GM06990 (cell line): ENCODE results near the gene PWWP2B.

ENCODE experiments used
- DNase-seq: peaks from one replicate; pipeline ENCODE4 v3.0.0-alpha.2; 2011; ENCODE audit not compliant: insufficient read length; ENCODE audit errors: extremely low read depth
- H3K27me3 ChIP-seq: replicated peaks from 2 replicates; pipeline ENCODE4 v1.6.0; 2011; ENCODE audit warnings: low read length; ENCODE audit not compliant: control insufficient read depth, insufficient read depth
- H3K36me3 ChIP-seq: 2 replicates; pipeline ENCODE4 v1.5.1; 2011; ENCODE audit warnings: low read length; ENCODE audit not compliant: control insufficient read depth, insufficient read depth
- H3K4me3 ChIP-seq: replicated peaks from 2 replicates; pipeline ENCODE4 v1.5.1; 2011; ENCODE audit warnings: low read depth, mild to moderate bottlenecking, control low read depth, low read length
- TF ChIP-seq, protein P1 (sequence below): IDR thresholded peaks from 2 replicates; pipeline ENCODE4 v1.5.1; 2011; ENCODE audit warnings: low read length, control low read depth, mild to moderate bottlenecking, inconsistent platforms; ENCODE audit not compliant: insufficient read depth, poor library complexity, severe bottlenecking

The PWWP2B gene

DNA sequence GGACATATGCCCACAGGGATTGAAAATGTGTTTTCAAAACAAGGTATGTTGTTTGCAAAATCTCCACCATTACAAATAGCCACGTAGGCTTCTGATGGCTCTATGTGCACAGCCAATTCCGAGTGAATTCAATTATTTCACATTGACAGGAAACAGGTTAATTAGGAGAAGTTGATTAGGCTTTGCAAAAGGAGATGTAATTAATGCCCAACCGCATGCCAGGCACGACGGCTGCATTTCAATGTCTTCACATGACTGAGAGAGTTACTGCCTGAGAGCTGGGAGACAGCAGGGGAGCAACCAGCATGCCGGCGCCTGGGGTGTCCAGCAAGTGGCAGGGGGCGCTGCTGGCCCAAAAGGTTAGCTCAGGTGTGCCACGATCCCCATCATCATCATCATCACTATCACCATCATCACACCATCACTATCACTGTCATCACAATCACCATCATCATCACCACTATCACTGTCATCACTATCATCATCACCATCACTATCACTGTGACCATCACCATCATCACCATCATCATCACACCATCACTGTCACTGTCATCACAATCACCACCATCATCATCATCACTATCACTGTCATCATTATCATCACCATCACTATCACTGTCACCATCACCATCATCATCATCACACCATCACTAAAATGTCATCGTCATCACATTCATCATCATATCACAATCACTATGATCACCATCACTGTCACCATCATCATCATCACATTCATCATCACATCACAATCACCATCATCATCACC is 30.2 kb downstream of the PWWP2B start:
- Histone ChIP-seq H3K27me3 (no peaks in the 10 kb centered on the region), H3K36me3 (no peaks in the 10 kb centered on the region), H3K4me3 (no peak overlapping the region)
- TF ChIP-seq, protein P1, sequence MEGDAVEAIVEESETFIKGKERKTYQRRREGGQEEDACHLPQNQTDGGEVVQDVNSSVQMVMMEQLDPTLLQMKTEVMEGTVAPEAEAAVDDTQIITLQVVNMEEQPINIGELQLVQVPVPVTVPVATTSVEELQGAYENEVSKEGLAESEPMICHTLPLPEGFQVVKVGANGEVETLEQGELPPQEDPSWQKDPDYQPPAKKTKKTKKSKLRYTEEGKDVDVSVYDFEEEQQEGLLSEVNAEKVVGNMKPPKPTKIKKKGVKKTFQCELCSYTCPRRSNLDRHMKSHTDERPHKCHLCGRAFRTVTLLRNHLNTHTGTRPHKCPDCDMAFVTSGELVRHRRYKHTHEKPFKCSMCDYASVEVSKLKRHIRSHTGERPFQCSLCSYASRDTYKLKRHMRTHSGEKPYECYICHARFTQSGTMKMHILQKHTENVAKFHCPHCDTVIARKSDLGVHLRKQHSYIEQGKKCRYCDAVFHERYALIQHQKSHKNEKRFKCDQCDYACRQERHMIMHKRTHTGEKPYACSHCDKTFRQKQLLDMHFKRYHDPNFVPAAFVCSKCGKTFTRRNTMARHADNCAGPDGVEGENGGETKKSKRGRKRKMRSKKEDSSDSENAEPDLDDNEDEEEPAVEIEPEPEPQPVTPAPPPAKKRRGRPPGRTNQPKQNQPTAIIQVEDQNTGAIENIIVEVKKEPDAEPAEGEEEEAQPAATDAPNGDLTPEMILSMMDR, result no peak
- no peak for DNase-seq

DNA sequence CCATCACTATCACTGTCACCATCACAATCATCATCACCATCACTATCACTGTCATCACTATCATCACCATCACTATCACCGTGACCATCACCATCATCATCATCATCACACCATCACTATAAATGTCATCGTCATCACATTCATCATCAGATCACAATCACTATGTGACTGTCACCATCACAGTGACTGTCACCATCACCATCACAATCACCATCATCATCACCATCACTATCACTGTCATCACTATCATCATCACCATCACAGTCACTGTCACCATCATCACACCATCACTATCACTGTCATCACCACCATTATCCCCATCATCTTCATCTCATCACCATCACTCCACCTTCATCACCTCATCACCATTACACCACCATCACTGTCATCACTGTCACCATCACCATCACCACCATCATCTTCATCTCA is 31.0 kb downstream of the PWWP2B start:
- TF ChIP-seq, protein P1, result no peak
- H3K4me3 ChIP-seq, result no peak overlapping the region
- no peak for DNase-seq

GRCh38 chr10:132428486-132428995 is 31.5 kb downstream of the PWWP2B start:
- Histone ChIP-seq H3K36me3 (no peaks in the 10 kb centered on the region), H3K27me3 (no peaks in the 10 kb centered on the region), H3K4me3 (no peak overlapping the region)
- TF ChIP-seq, protein P1, result no peak
- no peak for DNase-seq

More for the DNA sequence above, 31.0 kb downstream of the PWWP2B start:
- no peaks in the 10 kb centered on the region for H3K36me3 ChIP-seq
- H3K27me3 ChIP-seq, result no peaks in the 10 kb centered on the region

DNA sequence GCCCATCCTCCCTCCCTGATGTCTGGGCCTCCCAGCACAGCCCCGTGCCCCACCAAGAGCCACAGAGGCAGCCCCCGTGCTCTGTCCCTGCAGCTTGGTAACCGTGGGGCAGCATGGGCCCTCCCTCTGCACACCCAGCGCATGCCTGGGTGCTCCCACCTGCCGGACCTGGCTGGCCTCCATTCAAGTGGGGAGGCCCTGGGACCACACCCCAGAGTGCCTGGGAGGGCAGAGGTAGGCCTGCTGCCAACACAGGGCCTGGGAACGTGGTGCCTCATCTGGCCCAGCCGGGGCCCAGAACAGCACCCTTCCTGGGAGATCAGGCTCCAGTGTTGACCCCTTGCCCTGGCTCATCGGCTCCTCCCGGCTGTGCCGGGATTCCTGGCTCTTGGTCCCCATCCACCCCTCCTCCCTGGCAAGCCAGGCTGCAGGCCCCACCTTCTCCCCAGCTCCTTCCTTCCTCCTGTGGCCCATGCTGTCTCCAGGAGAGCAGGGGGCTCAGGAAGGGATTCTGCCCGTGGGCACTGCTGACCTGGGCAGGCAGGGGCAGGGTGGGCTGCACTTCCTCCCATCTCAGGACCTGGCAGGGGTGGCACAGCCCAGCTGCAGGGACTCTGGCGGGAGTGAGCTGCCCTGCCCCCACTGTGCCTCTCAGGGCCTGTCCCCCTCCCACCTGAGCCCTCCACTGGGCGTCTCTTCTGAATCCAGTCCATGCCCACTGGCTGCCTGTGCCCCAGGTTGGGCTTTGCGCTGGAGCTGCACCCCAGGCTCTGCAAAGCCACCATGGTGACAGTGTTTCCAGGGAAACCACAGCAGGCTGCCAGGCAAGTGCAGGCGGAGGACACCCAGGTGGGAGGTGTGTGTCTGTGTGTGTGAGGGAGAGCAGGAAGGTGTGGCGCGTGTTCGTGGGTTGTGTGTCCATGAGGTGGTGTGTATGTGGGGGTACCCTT is 32.6 kb downstream of the PWWP2B start:
- H3K4me3 ChIP-seq, result no peak overlapping the region
- no peaks in the 10 kb centered on the region for H3K36me3 ChIP-seq
- TF ChIP-seq, protein P1, result no peak
- no peak for DNase-seq
- H3K27me3 ChIP-seq, result no peaks in the 10 kb centered on the region

- H3K4me3 ChIP-seq, result no peak overlapping the region
- TF ChIP-seq, protein P1, result no peak
- H3K36me3 ChIP-seq, result no peaks in the 10 kb centered on the region
- H3K27me3 ChIP-seq, result no peaks in the 10 kb centered on the region
- DNase-seq, result no peak
These were observed 33.3 kb downstream of the PWWP2B start for GRCh38 chr10:132430231-132430743.
